GM06990 (cell line): Measurements from ENCODE around the gene MTMR3.
"Not testable (repeated sequence)": the region's sequence is repeated elsewhere in the genome, so short reads cannot be mapped to it uniquely, and the experiment has no call there.

Source experiments
- DNase-seq: peaks from one replicate; pipeline ENCODE4 v3.0.0-alpha.2; 2011; ENCODE audit not compliant: insufficient read length; ENCODE audit errors: extremely low read depth
- H3K27me3 ChIP-seq: replicated peaks from 2 replicates; pipeline ENCODE4 v1.6.0; 2011; ENCODE audit warnings: low read length; ENCODE audit not compliant: control insufficient read depth, insufficient read depth
- H3K36me3 ChIP-seq: 2 replicates; pipeline ENCODE4 v1.5.1; 2011; ENCODE audit warnings: low read length; ENCODE audit not compliant: control insufficient read depth, insufficient read depth
- H3K4me3 ChIP-seq: replicated peaks from 2 replicates; pipeline ENCODE4 v1.5.1; 2011; ENCODE audit warnings: low read depth, mild to moderate bottlenecking, control low read depth, low read length
- TF ChIP-seq, protein P1 (sequence below): IDR thresholded peaks from 2 replicates; pipeline ENCODE4 v1.5.1; 2011; ENCODE audit warnings: low read length, control low read depth, mild to moderate bottlenecking, inconsistent platforms; ENCODE audit not compliant: insufficient read depth, poor library complexity, severe bottlenecking

The MTMR3 gene

GRCh38 chr22:29861672-29862297 is 21.2 kb upstream of the MTMR3 start:
- TF ChIP-seq, protein P1, sequence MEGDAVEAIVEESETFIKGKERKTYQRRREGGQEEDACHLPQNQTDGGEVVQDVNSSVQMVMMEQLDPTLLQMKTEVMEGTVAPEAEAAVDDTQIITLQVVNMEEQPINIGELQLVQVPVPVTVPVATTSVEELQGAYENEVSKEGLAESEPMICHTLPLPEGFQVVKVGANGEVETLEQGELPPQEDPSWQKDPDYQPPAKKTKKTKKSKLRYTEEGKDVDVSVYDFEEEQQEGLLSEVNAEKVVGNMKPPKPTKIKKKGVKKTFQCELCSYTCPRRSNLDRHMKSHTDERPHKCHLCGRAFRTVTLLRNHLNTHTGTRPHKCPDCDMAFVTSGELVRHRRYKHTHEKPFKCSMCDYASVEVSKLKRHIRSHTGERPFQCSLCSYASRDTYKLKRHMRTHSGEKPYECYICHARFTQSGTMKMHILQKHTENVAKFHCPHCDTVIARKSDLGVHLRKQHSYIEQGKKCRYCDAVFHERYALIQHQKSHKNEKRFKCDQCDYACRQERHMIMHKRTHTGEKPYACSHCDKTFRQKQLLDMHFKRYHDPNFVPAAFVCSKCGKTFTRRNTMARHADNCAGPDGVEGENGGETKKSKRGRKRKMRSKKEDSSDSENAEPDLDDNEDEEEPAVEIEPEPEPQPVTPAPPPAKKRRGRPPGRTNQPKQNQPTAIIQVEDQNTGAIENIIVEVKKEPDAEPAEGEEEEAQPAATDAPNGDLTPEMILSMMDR, result no peak
- no peak overlapping the region for H3K4me3 ChIP-seq
- DNase-seq, result no peak
- no peaks in the 10 kb centered on the region for H3K36me3 ChIP-seq
- H3K27me3 ChIP-seq, result no peaks in the 10 kb centered on the region

- not testable (repeated sequence) for H3K36me3 ChIP-seq, H3K27me3 ChIP-seq, H3K4me3 ChIP-seq, DNase-seq
Measured at GRCh38 chr22:29865572-29865971, 17.4 kb upstream of the MTMR3 start.

GRCh38 chr22:29867260-29867659 is 15.7 kb upstream of the MTMR3 start:
- no peak for DNase-seq
- Histone ChIP-seq H3K4me3 (no peak overlapping the region), H3K36me3 (no peaks in the 10 kb centered on the region), H3K27me3 (no peaks in the 10 kb centered on the region)
- TF ChIP-seq, protein P1, result no peak

DNA sequence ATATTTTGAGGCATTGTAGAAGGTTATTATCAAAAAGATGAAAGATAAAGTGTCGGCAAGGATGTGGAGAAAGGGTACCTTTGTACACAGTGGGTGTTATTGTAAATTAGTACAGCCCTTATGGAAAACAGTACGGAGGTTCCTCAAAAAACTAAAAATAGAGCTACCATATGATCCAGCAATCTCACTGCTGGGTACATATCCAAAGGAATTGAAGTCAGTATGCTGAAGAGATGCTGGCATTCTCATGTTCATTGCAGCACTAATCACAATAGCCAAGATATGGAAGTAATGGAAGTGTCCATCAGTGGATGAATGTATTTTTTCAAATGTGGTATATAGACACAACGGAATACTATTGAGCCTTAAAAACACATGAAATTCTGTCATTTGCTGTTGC is 15.1 kb upstream of the MTMR3 start:
- Histone ChIP-seq H3K27me3 (no peaks in the 10 kb centered on the region), H3K4me3 (no peak overlapping the region), H3K36me3 (no peaks in the 10 kb centered on the region)
- TF ChIP-seq, protein P1, result no peak
- no peak for DNase-seq

DNA sequence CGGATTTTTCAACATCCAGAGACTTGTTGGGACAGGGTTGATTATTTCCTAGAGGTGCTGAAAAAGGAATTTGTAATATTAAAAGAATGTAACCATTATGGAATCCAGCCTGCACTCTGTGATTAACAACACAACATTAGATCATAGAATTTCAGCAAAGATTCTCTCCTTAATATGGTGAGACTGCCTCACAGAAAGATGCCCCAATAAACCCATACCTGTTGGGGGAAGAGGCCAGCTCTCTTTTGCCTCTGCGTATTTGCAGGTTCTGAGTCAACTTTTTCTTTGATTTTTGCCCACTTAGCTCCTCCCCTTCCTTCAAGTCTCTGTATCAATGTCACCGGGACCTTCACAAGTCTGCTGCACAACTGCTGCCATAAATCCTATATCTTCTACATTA is 12.4 kb upstream of the MTMR3 start:
- TF ChIP-seq, protein P1, result no peak

GRCh38 chr22:29871684-29872083 is 11.3 kb upstream of the MTMR3 start:
- Histone ChIP-seq H3K27me3 (no peaks in the 10 kb centered on the region), H3K36me3 (no peaks in the 10 kb centered on the region), H3K4me3 (no peak overlapping the region)
- TF ChIP-seq, protein P1, result no peak
- no peak for DNase-seq

More for the DNA sequence above, 12.4 kb upstream of the MTMR3 start:
- no peak for DNase-seq
- no peaks in the 10 kb centered on the region for H3K27me3 ChIP-seq
- H3K4me3 ChIP-seq, result no peak overlapping the region
- no peaks in the 10 kb centered on the region for H3K36me3 ChIP-seq
